Pancreas (tissue), 10 donors: ENCODE results near the gene FAT1. TPM values are rescaled to one million over a fixed set of nuclear protein-coding genes. Genes with fewer than 3 reads are reported as not detected.
A peak's percentile ranks its signal among the peaks of the same experiment; 100 is the strongest.

Source experiments
- ATAC-seq, 4 donors: fragments of 200-7000 bp; cut with Tn5 transposase; one replicate each; pipeline versions ENCODE4 v1.8.0 to v1.9.1; 2020; ENCODE audit warnings: mild to moderate bottlenecking in 4 of 4, moderate library complexity in 4 of 4
- DNase-seq, 6 donors: peaks; one replicate each; pipeline ENCODE4 v3.0.0-alpha.2; 2020
- FAIRE-seq: peaks from 2 replicates; lab custom pipeline; 2012; peaks lifted over from hg19 to GRCh38; lab: Jason Lieb, UNC
- H3K27ac ChIP-seq, 4 donors: fragments of 200-600 bp; sonication (generic); 1 replicate in 3 of 4; 2 replicates in 1 of 4; pipeline versions ENCODE4 v1.5.0 to v1.8.0; 2020
- H3K27me3 ChIP-seq, 4 donors: fragments of 200-600 bp; one replicate each; pipeline ENCODE4 v1.8.0; 2021
- H3K36me3 ChIP-seq, 3 donors: fragments of 200-600 bp; sonication (generic) in 1 of 3; one replicate each; pipeline versions ENCODE4 v1.5.0 to v1.8.0; 2020 to 2021
- H3K4me1 ChIP-seq, 3 donors: fragments of 200-600 bp; one replicate each; pipeline ENCODE4 v1.8.0; 2021
- H3K4me3 ChIP-seq, 4 donors: fragments of 200-600 bp; sonication (generic) in 2 of 4; one replicate each; pipeline versions ENCODE4 v1.5.0 to v1.8.0; 2020 to 2021
- H3K9me3 ChIP-seq, 4 donors: fragments of 200-600 bp; one replicate each; pipeline ENCODE4 v1.8.0; 2021
- CTCF ChIP-seq, 4 donors: fragments of 200-600 bp; sonication (generic) in 3 of 4; IDR thresholded peaks; one replicate each; pipeline versions ENCODE4 v1.5.0 to v1.8.0; 2021; ENCODE audit warnings: antibody characterized with exemption in 4 of 4
- WGBS, 2 donors: extraction: QIAGEN DNeasy Blood & Tissue Kit; methylation state at CpG; one replicate each; pipeline ENCODE4 v1.1.7; 2013; 5-methylcytosine and 5-hydroxymethylcytosine counted together
- intact Hi-C, 3 donors: fragments of 100-400 bp; cut with DNase I; formaldehyde crosslinking; loops; one replicate each; pipeline versions ENCODE4 v1.11.1 to v1.14.2; 2022
- polyA plus RNA-seq, 2 donors: library from polyadenylated mRNA; stranded (reverse); fragments of 200-250 nt; gene quantifications; one replicate each; pipeline ENCODE4 v1.2.3, GENCODE V29; 2013
- total RNA-seq, 6 donors: library from RNA; stranded (reverse); fragmentation: NEBNext Ultra II Directional in 4 of 6; extraction: Animal tissue kit (Norgen Biotek cat#: 25700) in 4 of 6; gene quantifications; one replicate each; pipeline versions ENCODE4 v1.2.1 to v1.2.4, GENCODE V29; 2021 to 2023
- donor health status: healthy with polysubstance abuse.
- donor health status: DM: no; HTN: no; CAD: no; lungs with moderate emphysema.
- donor health status: DM: no; HTN: no; CAD: no.
- donor health status: control.
- donor health status: control.
- donor health status: Bipolar disorder and iron deficiency.
- donor health status: DM: yes; HTN: yes; CAD: no.
- donor health status: DM: no; HTN: no; CAD: no.
- donor health status: DM: no; HTN: no; CAD: no.
- donor health status: DM: yes; HTN: yes; CAD: no.

Gene FAT1
- total and polyA plus RNA-seq, 8 donors = 16.9 to 91.6 (median 59.3) TPM

GRCh38 chr4:186689476-186689875 lies 34.2 kb downstream of the FAT1 start:
- TF ChIP-seq CTCF (IDR thresholded peaks at IDR 0.05) = no peak
- ATAC-seq (peak in 2 of 4 donors; percentile 12 to 17), DNase-seq (peak in 1 of 6 donors; percentile 8), FAIRE-seq (no peak)
- no peak overlapping the region for H3K4me3 ChIP-seq
- H3K36me3 ChIP-seq = no peaks in the 10 kb centered on the region
- H3K4me1 ChIP-seq = peaks cover 0 to 36% (median 24%) of the 10 kb centered on the region in 3 donors
- H3K27ac ChIP-seq = peak overlapping the region in 2 of 4 donors; percentile 34 to 36
- no peaks in the 10 kb centered on the region for H3K27me3 ChIP-seq
- 69 to 78% methylated on average over 7 of the region's 7 CpGs for WGBS, 2 donors
- intact Hi-C loops = no loop called here
- H3K9me3 ChIP-seq = no peaks in the 10 kb centered on the region

GRCh38 chr4:186688150-186688943 lies 35.3 kb downstream of the FAT1 start:
- no peak for DNase-seq
- H3K4me3 ChIP-seq = no peak overlapping the region
- ATAC-seq = peak; percentile 16 to 60 (median 40)
- H3K4me1 ChIP-seq = peaks cover 0 to 35% (median 28%) of the 10 kb centered on the region in 3 donors
- WGBS, 2 donors = 14 to 17% methylated on average over 12 of the region's 12 CpGs
- no peaks in the 10 kb centered on the region for H3K27me3 ChIP-seq
- H3K27ac ChIP-seq = peak overlapping the region in 1 of 4 donors; percentile 36
- no peak for FAIRE-seq
- no peaks in the 10 kb centered on the region for H3K9me3 ChIP-seq
- no peaks in the 10 kb centered on the region for H3K36me3 ChIP-seq
- TF ChIP-seq CTCF (IDR thresholded peaks at IDR 0.05) = no peak
- intact Hi-C loops = no loop called here

- Histone ChIP-seq H3K9me3 (no peaks in the 10 kb centered on the region), H3K36me3 (no peaks in the 10 kb centered on the region), H3K4me3 (no peak overlapping the region), H3K27me3 (no peaks in the 10 kb centered on the region), H3K27ac (no peak overlapping the region), H3K4me1 (peaks cover 0 to 26% (median 24%) of the 10 kb centered on the region in 3 donors)
- WGBS, 2 donors = 94 to 96% methylated on average over 3 of the region's 3 CpGs
- TF ChIP-seq CTCF (IDR thresholded peaks at IDR 0.05) = no peak
- no peak for DNase-seq
- intact Hi-C loops = no loop called here
- no peak for ATAC-seq
- no peak for FAIRE-seq
These were observed 36.4 kb downstream of the FAT1 start for GRCh38 chr4:186687265-186687664.

- ATAC-seq (peak; percentile 47 to 75 (median 66)), FAIRE-seq (peak; percentile 41), DNase-seq (no peak)
- Histone ChIP-seq H3K36me3 (no peaks in the 10 kb centered on the region), H3K27ac (peak overlapping the region in 2 of 4 donors; percentile 42 to 59), H3K4me1 (peaks cover 0 to 26% (median 24%) of the 10 kb centered on the region in 3 donors), H3K27me3 (no peaks in the 10 kb centered on the region), H3K9me3 (no peaks in the 10 kb centered on the region), H3K4me3 (no peak overlapping the region)
- 64 to 67% methylated on average over 2 of the region's 2 CpGs for WGBS, 2 donors
- TF ChIP-seq CTCF (IDR thresholded peaks at IDR 0.05) = no peak
- intact Hi-C loops = no loop called here
These were observed 37.9 kb downstream of the FAT1 start for GRCh38 chr4:186685767-186686183.

GRCh38 chr4:186684889-186685309 lies 38.8 kb downstream of the FAT1 start:
- Histone ChIP-seq H3K4me1 (peaks cover 0 to 26% (median 24%) of the 10 kb centered on the region in 3 donors), H3K4me3 (peak overlapping the region in 2 of 4 donors; percentile 6 to 12), H3K27me3 (no peaks in the 10 kb centered on the region), H3K27ac (peak overlapping the region in 3 of 4 donors; percentile 23 to 59 (median 42)), H3K36me3 (no peaks in the 10 kb centered on the region), H3K9me3 (no peaks in the 10 kb centered on the region)
- intact Hi-C loops = no loop called here
- DNase-seq = no peak
- no peak for TF ChIP-seq CTCF (IDR thresholded peaks at IDR 0.05)
- no peak for FAIRE-seq
- peak; percentile 30 to 78 (median 62) for ATAC-seq
- 45 to 54% methylated on average over 5 of the region's 5 CpGs for WGBS, 2 donors
